ENCODE results near the gene VSIG10L.

The VSIG10L gene

DNA sequence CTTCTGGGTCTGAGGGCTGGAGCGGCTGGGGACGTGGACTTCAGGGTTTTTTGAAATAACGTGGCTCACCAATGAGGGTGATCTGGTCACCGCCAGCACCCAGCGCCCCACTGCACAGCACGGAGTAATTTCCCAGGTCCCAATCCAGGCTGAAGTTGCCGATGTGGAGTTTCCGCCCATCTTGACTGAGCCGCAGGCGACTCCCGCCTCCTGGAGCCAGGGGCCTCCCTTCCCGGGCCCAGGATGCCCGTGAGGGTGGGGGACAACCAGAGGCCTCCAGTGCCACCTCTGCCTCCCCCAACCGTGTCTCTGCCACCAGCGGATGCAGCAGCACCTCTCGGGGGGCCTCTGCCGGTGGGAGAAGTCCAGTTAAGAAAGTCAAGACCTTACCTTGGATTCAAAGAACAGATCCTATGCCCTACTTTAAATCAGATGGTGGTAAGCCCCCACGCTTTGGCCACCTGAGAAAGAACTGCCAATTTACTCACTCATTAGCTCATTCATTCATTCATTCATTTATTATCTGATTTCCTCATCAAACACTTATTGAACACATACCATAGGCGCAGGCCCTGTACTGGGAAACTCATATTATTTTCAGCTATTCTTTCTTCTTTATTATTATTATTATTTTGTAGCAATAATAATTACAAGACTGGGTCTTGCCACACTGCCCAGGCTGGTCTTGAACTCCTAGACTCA is 3.9 kb downstream of the VSIG10L start:
- no peak for DNase-seq

DNA sequence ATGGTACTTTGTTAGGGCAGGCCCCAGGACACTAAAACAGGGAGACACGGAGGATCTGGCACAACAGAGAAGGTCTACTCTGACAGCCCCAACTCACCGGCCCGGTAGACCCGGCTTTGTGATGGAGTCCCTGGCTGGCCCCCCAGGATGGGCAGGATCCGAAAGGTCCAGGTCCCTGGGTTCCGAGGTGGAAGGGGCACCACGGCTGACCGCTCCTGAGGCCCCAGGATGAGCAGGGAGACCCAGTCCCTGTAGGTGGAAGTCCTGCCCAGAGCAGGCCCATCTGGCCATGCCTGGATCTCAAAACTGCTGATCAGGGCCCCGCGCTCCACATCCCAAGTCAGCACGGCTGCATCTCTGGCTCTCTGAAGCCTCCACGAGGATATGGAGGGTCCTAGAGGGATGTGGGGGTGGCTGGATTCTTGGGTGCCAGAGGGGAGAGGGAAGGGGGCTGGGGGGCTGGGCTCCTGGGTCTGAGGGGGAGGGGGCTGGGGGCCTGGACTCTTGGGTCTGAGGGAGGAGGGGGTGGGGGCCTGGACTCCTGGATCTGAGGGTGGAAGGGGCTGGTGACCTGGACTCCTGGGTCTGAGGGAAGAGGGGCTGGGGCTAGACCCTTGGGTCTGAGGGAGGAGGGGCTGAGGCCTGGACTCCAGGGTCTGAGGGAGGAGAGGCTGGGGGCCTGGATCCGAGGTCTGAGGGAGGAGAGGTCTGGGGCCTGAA is 4.6 kb downstream of the VSIG10L start:
- no peak for DNase-seq

DNA sequence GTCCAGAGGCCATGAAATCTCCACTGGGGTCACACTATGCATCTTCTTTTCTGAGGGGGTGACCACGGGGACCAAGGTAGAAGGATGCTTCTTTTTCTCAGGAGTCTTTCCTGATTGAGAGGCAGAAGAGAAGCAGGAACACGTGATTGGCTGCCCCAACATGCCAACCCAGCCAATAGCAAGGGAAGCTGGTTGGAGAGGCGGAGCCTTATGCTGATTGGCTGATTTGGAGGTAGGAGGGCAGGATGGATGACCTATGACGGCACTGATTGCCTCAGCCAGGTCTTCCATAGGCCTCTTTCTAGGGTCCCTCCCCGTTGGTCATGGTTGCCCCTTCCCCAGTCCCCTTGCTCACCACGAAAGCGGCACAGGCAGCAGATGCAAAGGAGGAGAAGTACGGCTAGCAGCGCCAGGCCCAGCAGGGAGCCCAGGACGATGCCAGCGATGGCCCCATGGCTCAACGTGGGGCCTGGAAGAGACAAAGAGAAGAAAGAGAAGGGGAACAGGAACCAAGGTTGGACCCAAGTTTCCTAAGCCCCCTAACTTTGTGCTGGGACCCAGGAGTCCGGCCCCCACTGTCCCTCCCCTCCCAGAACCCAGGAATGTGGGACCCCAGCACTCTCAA is 8.0 kb downstream of the VSIG10L start:
- no peak for DNase-seq

DNA sequence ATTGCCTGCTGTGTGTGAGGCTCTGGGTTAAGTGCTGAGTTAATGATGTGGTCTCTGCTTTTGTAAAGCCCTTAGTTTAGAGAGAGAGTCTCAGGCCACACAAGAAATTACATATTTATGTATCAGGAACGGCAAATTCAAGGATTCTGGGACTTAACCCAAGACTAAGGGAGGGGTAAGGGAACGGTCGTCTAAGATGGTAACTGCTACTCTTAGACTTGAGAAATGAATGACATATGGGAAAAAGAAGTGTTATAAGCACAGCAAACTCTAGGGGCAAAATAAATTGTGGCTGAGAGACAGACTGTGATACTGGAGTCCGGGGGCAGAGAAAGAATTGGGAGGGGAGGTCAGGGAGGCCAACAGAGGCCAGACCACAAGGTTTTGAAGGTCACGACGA is 10.2 kb downstream of the VSIG10L start:
- DNase-seq, result no peak

DNA sequence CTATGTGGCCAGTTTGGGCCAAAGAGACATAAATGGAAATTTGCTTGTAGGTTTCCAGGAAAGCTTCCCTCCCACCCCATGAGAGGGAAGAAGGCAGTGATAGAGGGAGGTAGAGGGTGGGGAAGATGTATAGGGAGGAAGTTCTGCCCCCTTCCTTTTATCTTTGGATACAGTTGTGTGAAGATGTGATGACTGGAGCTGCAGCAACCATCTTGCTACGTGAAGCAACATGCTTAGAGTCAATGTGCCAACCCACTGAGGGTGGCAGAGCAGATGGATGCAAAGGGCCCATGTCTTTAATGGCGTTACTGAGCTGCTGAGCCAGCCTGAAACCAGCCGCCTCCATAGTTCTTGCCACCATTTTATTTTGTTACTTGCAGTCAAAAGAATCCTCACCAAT is 10.7 kb downstream of the VSIG10L start:
- DNase-seq, result no peak

DNA sequence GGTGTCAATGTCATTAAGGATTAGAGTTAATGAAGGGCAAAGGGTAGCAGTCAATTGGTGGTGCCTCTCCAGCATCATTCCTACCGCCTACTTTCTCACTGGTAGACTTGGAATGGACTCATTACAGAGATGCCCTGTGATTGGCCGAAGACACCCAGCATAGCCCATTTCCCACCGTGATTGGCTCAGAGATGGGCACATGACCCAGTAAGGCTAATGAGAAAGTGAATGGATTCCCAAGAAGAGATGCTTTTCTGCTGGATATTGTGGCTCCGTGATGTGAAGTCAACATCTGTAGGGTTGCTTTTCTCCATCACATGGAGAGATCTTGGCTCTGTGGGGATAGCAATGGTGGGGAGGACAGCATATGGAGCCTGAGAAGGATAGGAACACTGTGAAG is 11.6 kb downstream of the VSIG10L start:
- DNase-seq, result no peak

DNA sequence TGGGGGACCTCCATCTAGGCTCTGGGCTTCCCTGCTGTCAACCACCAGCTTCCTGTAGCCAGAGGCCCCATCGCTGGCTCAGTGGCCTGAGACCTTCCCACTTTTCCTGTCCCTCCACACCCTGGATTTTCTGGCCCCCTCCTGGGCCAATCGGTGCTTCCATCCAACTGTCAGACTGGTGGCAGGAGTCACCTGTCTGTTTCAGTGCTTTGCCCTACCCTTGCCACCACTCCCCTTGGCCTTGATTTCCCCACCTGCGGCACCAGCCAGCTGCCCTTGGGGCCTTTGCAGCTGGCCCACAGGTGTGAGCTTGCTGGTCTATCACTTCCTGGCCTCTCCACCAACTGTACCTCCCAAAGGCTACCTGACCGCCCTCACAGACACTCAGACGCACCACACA is 12.5 kb downstream of the VSIG10L start:
- no peak for DNase-seq

DNA sequence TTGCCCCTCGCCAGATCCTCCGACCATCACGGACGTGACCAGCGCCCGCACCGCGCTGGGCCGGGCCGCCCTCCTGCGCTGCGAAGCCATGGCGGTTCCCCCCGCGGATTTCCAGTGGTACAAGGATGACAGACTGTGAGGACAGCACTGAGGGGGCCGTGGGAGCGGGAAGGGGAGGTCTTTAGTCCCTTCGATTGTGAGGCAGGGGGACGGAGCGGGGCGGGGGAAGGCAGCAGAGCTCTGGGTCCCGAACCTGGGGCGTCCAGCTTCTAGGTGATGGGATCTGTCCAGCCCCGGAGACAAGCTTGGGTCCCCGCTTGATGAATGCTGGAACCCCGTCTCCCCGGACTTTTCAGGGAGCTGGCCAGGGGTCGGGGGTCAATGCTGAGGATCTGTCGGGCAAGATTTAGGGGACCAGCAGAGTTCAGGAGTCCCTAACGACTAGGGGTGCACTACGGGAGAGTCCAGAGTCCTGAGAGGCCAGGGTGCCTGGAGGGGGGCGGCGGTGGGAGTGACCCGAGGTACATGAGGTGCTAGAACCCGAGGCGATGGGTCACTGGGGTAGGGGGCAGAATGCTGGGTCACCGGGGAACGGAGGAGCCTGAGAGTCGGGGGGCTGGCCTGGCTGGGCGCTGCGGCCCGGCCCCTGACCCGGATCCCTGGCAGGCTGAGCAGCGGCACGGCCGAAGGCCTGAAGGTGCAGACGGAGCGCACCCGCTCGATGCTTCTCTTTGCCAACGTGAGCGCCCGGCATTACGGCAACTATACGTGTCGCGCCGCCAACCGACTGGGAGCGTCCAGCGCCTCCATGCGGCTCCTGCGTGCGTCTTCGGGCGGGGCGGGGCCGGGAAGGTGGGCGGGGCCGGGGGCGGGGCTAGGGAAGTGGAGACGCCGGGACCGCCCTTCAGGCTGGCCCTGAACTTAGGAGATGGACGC is 14.6 kb downstream of the VSIG10L start:
- no peak for DNase-seq

DNA sequence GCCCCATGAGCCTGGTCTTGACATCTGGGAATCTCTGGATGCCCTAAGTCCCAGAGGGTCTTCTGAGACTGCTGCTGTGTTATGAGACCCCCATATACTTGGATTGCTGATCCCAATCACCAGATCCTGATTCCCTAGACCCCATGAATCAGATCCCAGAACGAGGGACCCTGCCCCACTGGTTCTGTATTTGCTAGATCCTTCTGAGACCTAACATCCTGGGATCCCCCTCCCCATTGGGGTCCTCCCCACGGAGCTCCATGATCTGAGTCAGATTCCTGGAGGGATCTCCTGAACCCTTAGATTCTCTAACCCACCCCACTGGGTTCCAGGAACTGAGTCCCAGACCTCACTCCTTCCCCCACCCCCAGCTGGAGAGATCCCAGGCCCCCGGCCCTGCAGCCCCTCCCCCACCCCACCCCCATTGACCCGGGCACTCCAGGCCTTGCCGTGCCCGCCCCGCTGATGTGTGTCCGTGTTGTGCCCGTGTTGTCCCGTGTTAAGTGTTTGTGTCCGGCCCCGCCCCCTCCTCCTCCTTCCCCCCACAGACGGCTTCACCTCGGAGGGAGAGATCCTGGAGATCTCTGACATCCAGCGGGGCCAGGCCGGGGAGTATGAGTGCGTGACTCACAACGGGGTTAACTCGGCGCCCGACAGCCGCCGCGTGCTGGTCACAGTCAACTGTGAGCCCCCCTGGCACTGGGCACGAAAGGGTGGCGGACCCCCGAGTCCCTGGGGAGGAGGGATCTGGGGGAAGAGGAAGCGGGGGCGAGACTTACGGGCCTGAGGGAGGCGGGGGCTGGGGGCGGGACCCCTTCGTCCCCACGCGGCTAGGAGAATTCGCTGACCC is 15.5 kb downstream of the VSIG10L start:
- DNase-seq, result no peak

DNA sequence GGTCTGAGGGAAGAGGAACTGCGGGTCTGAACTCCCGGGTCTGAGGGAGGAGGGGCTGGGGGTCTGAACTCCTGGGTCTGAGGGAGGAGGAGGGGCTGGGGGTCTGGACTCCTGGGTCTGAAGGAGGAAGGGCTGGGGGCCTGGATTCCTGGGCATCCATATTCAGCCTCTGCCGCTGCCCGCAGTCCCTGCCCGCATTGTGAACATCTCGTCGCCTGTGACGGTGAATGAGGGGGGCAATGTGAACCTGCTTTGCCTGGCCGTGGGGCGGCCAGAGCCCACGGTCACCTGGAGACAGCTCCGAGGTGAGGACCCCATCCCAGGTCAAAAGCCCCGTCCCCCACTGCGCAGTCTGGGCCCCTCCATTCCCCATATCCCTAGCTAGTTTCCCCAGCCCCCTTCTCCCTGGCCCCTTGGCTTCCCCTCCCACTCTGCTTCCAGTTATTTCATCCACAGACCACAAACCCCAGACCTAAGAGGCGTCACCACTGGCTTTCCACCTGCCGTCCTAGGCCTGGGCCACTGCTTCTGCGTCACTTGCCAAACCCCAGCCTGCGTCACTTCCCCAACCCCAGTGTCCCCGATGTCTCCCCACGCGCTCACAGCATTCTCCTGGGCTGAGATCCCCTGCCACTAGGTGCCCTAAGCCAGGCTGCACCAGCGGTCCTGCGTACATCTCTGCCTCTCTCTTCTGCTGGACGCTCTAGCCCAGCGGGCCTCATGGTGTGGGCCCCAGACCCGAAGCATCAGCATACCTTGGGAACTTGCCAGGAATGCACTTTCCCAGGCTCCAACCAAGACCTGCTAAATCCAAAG is 16.6 kb downstream of the VSIG10L start:
- DNase-seq, result no peak

DNA sequence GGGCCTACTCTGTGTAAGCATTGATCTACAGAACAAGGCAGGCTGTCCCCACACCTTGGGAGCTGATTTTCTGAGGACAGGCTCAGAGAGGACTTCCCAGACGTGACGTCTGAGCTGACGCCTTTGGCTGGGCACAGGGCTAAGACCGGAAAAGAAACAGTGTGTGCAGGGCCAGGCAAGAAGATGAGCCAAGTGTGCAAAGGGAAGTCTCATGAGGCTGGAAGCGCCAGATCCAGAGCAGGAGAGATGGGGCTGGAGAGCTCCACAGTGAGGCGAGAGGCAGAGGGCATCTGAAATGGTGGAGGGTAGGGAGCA is 17.8 kb downstream of the VSIG10L start:
- DNase-seq, result no peak

DNA sequence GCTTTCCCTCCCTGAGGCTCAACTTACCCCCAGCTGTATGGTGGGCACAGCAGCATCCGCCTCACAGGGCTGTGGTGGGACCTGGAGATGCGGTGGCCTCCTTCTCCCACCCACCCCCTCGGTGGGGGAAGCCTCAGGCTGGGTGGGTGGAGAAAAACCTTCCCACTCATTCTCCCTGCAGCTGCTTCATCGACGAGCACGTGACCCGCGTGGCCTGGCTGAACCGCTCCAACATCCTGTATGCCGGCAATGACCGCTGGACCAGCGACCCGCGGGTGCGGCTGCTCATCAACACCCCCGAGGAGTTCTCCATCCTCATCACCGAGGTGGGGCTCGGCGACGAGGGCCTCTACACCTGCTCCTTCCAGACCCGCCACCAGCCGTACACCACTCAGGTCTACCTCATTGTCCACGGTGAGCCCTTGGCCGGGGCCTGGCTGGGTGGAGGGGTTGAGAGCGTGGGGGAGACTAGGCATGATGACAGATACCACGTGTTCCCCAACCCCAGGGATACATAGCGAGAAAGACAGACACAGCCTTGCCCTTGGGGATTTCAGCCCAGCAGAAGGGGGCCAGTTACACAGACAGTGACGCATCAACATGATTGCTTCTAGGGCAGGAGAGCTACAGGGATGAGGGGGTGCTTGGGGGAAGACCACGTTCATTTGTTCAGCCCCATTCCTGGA is 18.3 kb downstream of the VSIG10L start:
- DNase-seq, result no peak

DNA sequence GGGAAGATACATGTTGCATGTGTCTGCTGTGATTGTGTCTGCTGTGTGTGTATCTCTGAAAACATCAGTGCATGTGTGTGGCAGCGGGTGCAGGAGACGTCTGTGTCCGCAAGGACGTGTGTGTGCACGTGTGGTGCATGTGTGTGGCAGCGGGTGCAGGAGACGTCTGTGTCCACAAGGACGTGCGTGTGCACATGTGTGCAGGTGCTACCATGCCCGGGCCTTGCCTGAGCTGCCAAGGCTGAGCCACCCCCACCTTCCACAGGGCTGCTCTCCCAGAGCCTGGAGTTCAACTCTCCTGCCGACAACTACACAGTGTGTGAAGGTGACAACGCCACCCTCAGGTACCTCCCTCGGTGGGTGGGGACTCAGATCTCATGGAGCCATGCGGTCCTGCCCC is 20.1 kb downstream of the VSIG10L start:
- DNase-seq, result no peak

DNA sequence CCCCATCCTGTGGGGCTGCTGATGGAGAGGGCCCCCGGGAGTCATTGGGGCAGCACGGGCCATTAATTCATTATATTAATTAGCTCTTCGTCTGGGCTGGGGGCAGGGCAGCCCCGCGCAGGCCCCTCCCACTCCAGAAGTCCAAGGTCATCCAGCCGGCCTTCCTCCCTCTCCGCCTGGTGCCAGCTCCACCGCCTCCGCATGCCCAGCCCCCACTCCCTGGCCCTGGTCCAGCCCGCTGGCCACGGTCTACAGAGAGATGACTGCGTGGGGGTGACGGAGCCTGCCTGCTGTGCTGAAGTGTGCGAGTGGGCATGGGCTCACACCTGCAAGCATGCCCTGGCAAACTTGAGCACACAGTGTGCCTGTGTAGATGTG is 21.7 kb downstream of the VSIG10L start:
- DNase-seq, result no peak

DNA sequence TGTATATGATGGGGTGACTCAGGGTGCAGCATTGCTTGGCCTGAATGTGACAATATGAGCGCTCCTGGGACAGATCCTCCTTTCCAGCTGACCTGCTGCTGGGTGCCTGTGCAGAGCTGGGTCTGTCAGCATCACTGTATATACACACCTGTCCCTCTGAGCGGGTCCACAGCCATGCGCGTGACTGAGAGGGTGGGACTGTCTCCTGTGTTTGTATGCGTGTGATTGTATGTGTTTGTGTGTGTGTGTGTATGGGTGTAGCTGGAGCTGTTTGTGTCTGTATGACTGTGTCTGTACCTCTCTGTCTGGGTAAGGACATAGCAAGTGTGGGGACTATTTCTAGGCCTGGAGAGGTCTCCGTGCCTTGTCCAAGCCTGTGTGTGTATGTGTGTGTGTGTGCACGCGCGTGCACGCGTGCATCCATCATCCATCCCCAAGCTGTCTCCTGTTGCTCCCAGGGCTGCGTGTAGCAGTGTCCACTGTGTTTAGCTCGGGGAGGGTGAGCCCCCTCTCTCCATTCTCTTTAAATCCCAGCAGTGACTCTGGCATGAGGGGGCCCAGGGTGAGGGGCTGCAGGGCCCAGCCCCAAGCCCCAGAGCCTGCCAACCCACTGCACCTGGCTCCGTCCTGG is 22.2 kb downstream of the VSIG10L start:
- no peak for DNase-seq

DNA sequence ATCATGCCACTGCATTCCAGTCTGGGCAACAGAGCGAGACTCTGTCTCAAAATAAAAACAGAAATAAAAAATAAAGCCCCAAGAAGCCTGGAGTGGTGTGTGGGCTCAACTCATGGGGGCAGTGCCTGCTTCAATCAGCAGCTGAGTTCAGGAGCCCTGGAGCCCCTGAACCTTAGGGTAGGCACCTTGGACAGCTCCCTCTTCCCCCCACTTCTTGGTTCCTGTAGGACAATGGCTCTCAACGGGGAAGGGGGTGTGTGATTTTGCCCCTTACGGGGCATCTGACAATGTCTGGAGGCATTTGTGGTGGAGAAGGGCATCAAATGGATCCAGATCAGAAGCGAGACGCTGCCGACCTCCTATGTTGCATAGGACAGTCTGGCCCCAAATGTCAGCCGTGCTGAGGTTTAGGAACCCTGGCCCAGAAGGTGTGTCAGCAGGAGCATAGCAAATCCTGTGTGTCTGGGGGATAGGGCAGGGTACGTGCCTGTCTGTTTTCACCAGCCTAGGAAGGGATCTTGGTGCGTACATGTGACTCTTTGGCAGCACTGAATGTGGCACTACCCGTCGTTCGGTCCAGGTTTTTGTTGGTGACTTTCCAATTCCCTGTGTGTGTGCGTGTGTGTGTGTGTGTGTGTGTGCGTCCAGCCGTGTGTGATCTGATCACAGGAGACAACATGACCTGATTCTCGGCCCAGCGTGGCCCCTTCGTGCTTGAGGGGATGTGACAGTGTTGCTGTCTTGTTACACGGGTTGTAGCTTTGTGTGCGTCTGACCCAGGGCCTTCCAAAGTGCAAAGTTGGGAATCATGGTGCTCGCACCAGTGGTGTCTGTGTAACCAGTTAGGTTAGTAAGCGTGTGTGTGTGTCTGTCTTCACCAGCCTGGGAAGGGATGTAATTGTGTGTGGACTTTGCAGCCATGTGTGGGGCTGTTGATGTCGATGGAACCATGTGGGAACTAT is 23.0 kb downstream of the VSIG10L start:
- no peak for DNase-seq

DNA sequence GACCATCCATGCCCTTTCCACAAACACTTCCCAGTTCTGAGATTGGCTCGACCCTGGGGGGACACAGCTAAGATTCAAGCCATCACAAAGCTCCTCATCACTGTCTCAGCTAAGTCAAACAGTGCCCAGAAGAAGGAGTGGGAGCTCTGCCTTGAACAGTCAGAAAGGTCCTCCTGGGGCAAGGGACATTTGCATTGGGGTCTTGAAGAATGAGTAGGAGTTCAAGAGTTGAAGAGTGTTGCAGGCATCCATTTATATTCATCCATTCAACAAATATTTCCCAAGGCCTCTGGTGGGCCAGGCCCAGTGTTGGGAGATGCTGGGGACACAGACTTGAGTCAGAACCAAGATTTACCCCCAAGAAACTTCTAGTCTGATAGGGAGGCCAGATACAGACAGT is 24.0 kb downstream of the VSIG10L start:
- DNase-seq, result no peak

DNA sequence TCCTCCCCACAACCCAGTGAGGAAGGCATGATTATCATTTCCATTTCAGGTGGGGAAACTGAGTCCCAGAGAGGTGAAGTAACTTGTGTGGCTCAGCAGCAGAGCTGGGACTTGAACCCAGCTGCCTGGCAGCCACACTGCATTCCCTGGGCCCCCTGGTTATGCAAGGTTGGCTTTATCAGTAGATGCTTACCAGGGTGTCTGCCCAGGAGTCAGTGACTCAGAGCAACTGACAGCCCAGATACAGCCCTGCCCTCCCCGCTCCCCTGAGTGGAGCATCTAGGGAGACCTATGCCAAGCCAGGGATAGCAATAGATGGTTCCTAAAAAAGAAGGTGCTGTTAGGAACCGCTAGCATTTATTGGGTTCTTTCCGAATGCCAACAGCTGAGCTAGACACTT is 24.6 kb downstream of the VSIG10L start:
- no peak for DNase-seq

DNA sequence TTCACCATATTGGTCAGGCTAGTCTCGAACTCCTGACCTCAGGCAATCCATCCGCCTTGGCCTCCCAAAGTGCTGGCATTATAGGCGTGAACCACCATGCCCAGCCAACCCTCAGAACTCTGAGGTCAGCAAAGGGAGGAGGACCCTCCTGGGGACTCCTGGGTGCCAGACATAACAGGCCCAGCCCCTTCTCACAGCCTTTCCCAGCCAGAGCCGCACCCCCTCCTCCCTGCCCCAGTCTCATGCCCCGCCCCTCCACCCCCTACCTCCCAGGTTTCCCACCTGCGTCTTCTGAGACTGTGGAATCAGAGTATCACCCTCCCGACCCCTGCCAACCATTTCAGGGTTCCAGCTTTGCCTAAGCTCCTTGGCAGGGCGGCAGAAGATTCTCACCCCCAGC is 25.3 kb downstream of the VSIG10L start:
- no peak for DNase-seq

Measured in NCI-H2029 treated with DMSO at 0.1 percent for 48 hours (cell line).